ENCODE measurements around the gene CRYGS. TPM values are rescaled to one million over a fixed set of nuclear protein-coding genes. Genes with fewer than 3 reads are reported as not detected.
A peak's percentile ranks its signal among the peaks of the same experiment; 100 is the strongest.

The CRYGS gene
- total and polyA plus RNA-seq, 9 of the 15 experiments (the other 6 are each of a cell fraction or from before 2014, with no cell fraction given) = 1.5 to 3.8 (median 2.0) TPM

DNA sequence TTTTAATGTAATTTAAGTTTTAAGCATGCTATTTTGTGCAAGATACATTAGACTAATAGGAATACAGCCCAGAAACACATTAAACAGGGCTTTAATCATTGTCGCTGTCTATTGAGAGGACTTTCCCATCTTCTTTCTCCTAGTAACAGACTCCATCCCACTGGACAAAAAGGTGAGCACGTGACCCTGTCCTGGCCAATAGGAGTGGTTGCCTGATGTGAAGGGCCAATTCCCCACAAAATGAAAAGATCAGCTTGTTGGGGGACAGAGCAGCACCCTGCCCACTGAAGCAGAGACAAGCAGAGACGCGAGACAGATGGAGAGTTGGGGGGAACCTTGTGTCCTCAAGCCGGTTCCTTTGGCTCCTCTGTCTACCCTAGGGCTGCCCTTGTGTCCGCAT is 21.2 kb downstream of the CRYGS start:
- Histone ChIP-seq H3K27me3 (ENCODE audit: control insufficient read depth in 2 of 2, insufficient read depth in 2 of 2, low read length in 2 of 2) (peaks cover 9 to 33% of the 10 kb centered on the region in 2 experiments; a peak in 4 of 5 replicates), H3K4me2 (ENCODE audit: insufficient read depth, low read length) (no peak overlapping the region), H2AFZ (ENCODE audit: low read depth, low read length) (no peak overlapping the region), H3K4me3 (no peak overlapping the region), H3K9ac (ENCODE audit: insufficient read depth in 1 of 2, low read depth in 2 of 2, low read length in 2 of 2) (no peak overlapping the region), H3K36me3 (ENCODE audit: control insufficient read depth, insufficient read depth, low read length) (no peaks in the 10 kb centered on the region), H4K20me1 (replicated peaks; ENCODE audit: control insufficient read depth, insufficient read depth, low read length) (no peaks in the 10 kb centered on the region), H3K9me1 (ENCODE audit: control insufficient read depth, insufficient read depth, low read length) (no peaks in the 10 kb centered on the region), H3K9me3 (replicated peaks; ENCODE audit: control insufficient read depth, insufficient read depth, low read depth, low read length) (no peaks in the 10 kb centered on the region), H3K4me1 (replicated peaks in 1 of 2; ENCODE audit: control insufficient read depth in 2 of 2, insufficient read depth in 2 of 2, low read length in 2 of 2) (no peaks in the 10 kb centered on the region), H3K79me2 (ENCODE audit: control insufficient read depth, insufficient read depth, low read length) (no peaks in the 10 kb centered on the region), H3K27ac (ENCODE audit: extremely low read depth, low read depth, low read length) (no peak overlapping the region)
- POLR2A ChIA-PET = interaction anchor here (0.6 kb wide), 1 partner anchor 240 kb away, joined by 3 read pairs; no protein-coding TSS in a partner anchor
- in situ Hi-C loops (cut with MboI) = no loop called here
- 5% methylated on average over 6 of the region's 6 CpGs for whole genome bisulfite sequencing (ENCODE audit: insufficient coverage, low coverage, missing lambda C conversion rate)
- CTCF ChIA-PET (ENCODE audit: low intra/inter-chr PET ratio) = no interaction called here
- FAIRE-seq (no peak), DNase-seq (ENCODE audit: extremely low read depth in 1 of 4, low spot score in 3 of 4) (peak in 3 of 4 experiments; percentile 46 to 54 (median 52)), ATAC-seq (no peak)
- intact Hi-C loops (cut with micrococcal nuclease) = no loop called here
- no peak for TF ChIP-seq TAF1 (IDR thresholded peaks at IDR 0.05; ENCODE audit: control insufficient read depth, extremely low read depth, insufficient read depth, low read length, severe bottlenecking)
- peak; percentile 61 for TF ChIP-seq RAD51 (IDR thresholded peaks at IDR 0.05; ENCODE audit: borderline replicate concordance, low read depth)
- TF ChIP-seq, protein P1, sequence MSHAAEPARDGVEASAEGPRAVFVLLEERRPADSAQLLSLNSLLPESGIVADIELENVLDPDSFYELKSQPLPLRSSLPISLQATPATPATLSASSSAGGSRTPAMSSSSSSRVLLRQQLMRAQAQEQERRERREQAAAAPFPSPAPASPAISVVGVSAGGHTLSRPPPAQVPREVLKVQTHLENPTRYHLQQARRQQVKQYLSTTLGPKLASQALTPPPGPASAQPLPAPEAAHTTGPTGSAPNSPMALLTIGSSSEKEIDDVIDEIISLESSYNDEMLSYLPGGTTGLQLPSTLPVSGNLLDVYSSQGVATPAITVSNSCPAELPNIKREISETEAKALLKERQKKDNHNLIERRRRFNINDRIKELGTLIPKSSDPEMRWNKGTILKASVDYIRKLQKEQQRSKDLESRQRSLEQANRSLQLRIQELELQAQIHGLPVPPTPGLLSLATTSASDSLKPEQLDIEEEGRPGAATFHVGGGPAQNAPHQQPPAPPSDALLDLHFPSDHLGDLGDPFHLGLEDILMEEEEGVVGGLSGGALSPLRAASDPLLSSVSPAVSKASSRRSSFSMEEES (CRISPR knock-in tag; IDR thresholded peaks at IDR 0.05) = peak; percentile 66
- TF ChIP-seq, protein P2, sequence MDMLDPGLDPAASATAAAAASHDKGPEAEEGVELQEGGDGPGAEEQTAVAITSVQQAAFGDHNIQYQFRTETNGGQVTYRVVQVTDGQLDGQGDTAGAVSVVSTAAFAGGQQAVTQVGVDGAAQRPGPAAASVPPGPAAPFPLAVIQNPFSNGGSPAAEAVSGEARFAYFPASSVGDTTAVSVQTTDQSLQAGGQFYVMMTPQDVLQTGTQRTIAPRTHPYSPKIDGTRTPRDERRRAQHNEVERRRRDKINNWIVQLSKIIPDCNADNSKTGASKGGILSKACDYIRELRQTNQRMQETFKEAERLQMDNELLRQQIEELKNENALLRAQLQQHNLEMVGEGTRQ (CRISPR knock-in tag; IDR thresholded peaks at IDR 0.05) = peak; percentile 81
- TF ChIP-seq, protein P3, sequence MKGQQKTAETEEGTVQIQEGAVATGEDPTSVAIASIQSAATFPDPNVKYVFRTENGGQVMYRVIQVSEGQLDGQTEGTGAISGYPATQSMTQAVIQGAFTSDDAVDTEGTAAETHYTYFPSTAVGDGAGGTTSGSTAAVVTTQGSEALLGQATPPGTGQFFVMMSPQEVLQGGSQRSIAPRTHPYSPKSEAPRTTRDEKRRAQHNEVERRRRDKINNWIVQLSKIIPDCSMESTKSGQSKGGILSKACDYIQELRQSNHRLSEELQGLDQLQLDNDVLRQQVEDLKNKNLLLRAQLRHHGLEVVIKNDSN (CRISPR knock-in tag; IDR thresholded peaks at IDR 0.05) = peak; percentile 86
- TF ChIP-seq ELF1 (tag; IDR thresholded peaks at IDR 0.05) = no peak
- TF ChIP-seq NFYB (IDR thresholded peaks at IDR 0.05; ENCODE audit: extremely low read depth, insufficient read length) = peak; percentile 57
- BruUV-seq (replicated peaks) = no TSS peak
